ENCODE measurements around the gene ATP5F1D.

ATP5F1D gene

DNA sequence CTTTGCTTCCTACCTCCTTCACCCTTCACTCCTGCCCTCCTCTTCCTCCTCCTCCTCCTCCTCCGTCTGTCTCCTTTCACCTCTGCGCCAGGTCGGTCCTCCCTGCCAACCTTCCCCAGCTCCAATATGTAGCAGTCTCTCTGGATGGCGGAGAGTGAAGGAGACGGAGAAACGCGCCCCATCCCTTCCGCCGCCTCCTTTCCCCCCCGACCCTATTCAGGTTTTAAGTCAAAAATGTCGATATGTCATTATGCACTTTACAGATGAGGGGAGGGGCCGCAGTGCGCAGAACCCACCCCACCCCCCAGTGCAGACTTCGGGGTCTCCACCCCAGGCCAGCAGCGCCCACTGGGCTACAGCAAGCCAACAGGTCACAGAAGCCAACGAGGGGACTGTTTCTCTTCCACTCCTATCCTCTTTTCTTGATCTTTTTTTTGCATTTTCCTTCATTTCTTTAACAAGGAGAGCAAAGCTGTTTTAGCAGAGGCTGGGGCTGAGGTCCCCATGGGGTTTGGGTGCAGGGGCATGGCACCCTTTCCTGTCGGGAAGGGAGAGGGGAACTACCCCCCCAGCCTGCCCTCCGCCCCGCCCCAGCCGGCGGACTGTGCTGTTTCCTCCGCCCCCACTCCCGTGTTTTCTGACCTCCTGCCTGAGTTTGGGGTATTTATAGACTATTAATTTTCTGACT is 16.1 kb downstream of the ATP5F1D start:
- Histone ChIP-seq H3K9me3 (ENCODE audit: insufficient read depth, low read depth, low read length) (no peaks in the 10 kb centered on the region), H3K9ac (ENCODE audit: low read length) (no peak overlapping the region), H3K14ac (ENCODE audit: low read length) (no peak overlapping the region), H4K91ac (ENCODE audit: low read depth, low read length) (no peak overlapping the region), H3K36me3 (ENCODE audit: control insufficient read depth in 1 of 2, insufficient read depth in 2 of 2, low read length in 2 of 2) (peaks cover 54 to 57% of the 10 kb centered on the region in 2 experiments), H2BK12ac (ENCODE audit: low read length) (no peak overlapping the region), H2AFZ (ENCODE audit: insufficient read depth, low read length, poor library complexity) (no peak overlapping the region), H3K4me3 (ENCODE audit: low read depth, low read length) (no peak overlapping the region), H3K27ac (ENCODE audit: low read depth, low read length) (no peak overlapping the region), H3K4me1 (ENCODE audit: control insufficient read depth in 1 of 2, insufficient read depth in 2 of 2, low read length in 2 of 2) (peaks cover 31 to 41% of the 10 kb centered on the region in 2 experiments), H4K12ac (ENCODE audit: low read depth, low read length) (no peak overlapping the region), H3K79me2 (ENCODE audit: control insufficient read depth, insufficient read depth, low read length, poor library complexity) (peaks cover 14% of the 10 kb centered on the region), H2AK5ac (ENCODE audit: low read length) (no peak overlapping the region), H3K4ac (ENCODE audit: low read depth, low read length) (no peak overlapping the region), H3K4me2 (ENCODE audit: low read length) (no peak overlapping the region), H3K27me3 (ENCODE audit: insufficient read depth, low read length) (no peaks in the 10 kb centered on the region), H2BK120ac (ENCODE audit: insufficient read depth, low read length, poor library complexity) (no peak overlapping the region), H3K18ac (ENCODE audit: low read length) (no peak overlapping the region), H3K23ac (ENCODE audit: low read length) (no peak overlapping the region), H3K79me1 (ENCODE audit: low read length) (peaks cover 28% of the 10 kb centered on the region), H4K8ac (ENCODE audit: low read depth, low read length) (no peak overlapping the region), H2BK5ac (ENCODE audit: low read depth, low read length, poor library complexity) (no peak overlapping the region)
- WGBS (ENCODE audit: extremely low coverage, insufficient coverage, insufficient read length) = no CpG with 5 or more reads among the region's 23 CpGs
- no peak for DNase-seq

DNA sequence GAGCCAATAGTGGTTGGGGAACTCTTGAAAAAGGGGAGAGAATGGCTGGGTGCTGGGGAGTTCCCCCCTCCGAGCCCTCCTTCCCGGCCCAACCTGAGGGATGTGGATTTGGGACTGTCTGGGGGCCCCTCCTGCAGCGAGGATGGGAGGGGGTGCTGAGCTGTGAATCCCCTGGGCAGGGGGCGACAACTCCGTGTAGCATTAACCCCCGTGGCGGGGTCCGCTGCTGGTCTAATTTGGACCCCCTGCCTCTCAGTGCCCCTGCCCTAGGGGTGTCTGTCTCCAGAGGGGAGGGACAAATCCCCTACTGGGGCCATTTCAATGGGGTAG is 16.6 kb downstream of the ATP5F1D start:
- Histone ChIP-seq H3K4me1 (ENCODE audit: control insufficient read depth in 1 of 2, insufficient read depth in 2 of 2, low read length in 2 of 2) (peaks cover 32 to 42% of the 10 kb centered on the region in 2 experiments), H3K4ac (ENCODE audit: low read depth, low read length) (no peak overlapping the region), H4K91ac (ENCODE audit: low read depth, low read length) (no peak overlapping the region), H3K79me2 (ENCODE audit: control insufficient read depth, insufficient read depth, low read length, poor library complexity) (peaks cover 10% of the 10 kb centered on the region), H3K18ac (ENCODE audit: low read length) (no peak overlapping the region), H3K23ac (ENCODE audit: low read length) (no peak overlapping the region), H2AFZ (ENCODE audit: insufficient read depth, low read length, poor library complexity) (no peak overlapping the region), H2BK120ac (ENCODE audit: insufficient read depth, low read length, poor library complexity) (no peak overlapping the region), H3K27me3 (ENCODE audit: insufficient read depth, low read length) (no peaks in the 10 kb centered on the region), H2BK12ac (ENCODE audit: low read length) (no peak overlapping the region), H2BK5ac (ENCODE audit: low read depth, low read length, poor library complexity) (no peak overlapping the region), H3K4me3 (ENCODE audit: low read depth, low read length) (no peak overlapping the region), H3K9ac (ENCODE audit: low read length) (no peak overlapping the region), H4K8ac (ENCODE audit: low read depth, low read length) (no peak overlapping the region), H3K9me3 (ENCODE audit: insufficient read depth, low read depth, low read length) (no peaks in the 10 kb centered on the region), H3K79me1 (ENCODE audit: low read length) (peaks cover 29% of the 10 kb centered on the region), H2AK5ac (ENCODE audit: low read length) (no peak overlapping the region), H3K36me3 (ENCODE audit: control insufficient read depth in 1 of 2, insufficient read depth in 2 of 2, low read length in 2 of 2) (peaks cover 49 to 52% of the 10 kb centered on the region in 2 experiments), H3K4me2 (ENCODE audit: low read length) (no peak overlapping the region), H3K14ac (ENCODE audit: low read length) (no peak overlapping the region), H3K27ac (ENCODE audit: low read depth, low read length) (no peak overlapping the region), H4K12ac (ENCODE audit: low read depth, low read length) (no peak overlapping the region)
- no CpG with 5 or more reads among the region's 8 CpGs for WGBS (ENCODE audit: extremely low coverage, insufficient coverage, insufficient read length)
- DNase-seq = no peak

DNA sequence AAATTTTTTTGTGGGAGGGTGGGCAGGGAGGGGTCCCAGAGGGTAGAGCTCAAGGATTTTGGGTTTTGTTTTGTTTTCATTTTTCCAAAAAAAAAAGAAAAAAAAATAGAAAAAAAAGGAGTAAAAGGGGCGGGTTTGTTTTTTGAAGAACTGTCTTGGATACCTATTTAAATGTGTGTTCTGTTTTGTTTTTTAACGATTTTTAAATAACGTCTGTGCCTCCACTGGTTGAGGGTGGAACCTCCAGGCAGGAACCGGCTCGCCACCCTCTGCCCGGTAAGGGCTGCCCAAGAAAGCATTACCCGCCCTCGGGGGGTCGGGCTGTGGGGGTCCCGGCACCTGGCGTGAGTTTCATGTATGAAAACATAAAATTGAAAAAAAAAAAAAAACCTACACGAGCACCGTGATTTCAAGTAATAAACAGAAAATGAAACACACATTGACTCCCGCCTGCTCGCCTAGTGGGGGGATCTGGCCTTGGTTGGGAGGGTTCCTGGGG is 17.2 kb downstream of the ATP5F1D start:
- peaks cover 33 to 42% of the 10 kb centered on the region in 2 experiments for H3K4me1 ChIP-seq (ENCODE audit: control insufficient read depth in 1 of 2, insufficient read depth in 2 of 2, low read length in 2 of 2)

DNA sequence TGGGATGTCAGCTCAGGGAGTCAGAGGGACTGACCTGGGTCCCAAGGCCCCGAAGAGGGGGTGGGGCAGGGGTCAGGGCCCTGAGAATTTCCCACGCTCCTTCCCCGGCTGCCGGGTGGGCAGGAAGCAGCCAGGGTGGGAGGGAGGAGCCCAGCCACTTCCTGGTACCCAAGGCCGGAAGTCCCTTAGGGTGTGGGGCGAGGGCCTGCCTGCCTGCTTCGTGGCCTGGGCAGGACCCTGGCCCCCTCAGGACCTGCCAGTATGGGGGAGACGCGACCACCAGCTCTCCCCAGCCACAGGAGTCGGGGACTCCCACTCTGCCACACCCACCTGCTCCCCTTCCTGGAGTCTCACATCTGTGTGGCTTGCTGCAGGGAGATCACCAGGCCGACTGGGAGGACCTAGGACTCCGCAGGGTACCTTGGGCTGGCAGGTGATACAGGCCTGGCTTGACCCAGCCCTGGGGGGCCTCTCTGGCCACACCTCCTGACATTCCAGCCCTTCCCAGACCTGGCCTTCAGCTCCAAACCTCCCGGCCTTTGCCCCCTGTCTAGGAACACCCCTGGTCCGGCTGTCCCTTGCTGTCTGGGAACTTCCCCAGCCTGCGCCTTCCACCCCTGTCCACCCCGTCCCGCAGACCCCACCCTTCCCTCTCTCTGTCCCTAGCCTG is 17.8 kb downstream of the ATP5F1D start:
- peak overlapping the region; percentile 49 for H4K91ac ChIP-seq (ENCODE audit: low read depth, low read length)
- WGBS (ENCODE audit: extremely low coverage, insufficient coverage, insufficient read length) = no CpG with 5 or more reads among the region's 17 CpGs
- no peak overlapping the region for H3K18ac ChIP-seq (ENCODE audit: low read length)
- peak; percentile 82 to 86 for DNase-seq
- no peak overlapping the region for H3K4me3 ChIP-seq (ENCODE audit: low read depth, low read length)
- H4K12ac ChIP-seq (ENCODE audit: low read depth, low read length) = no peak overlapping the region
- no peak overlapping the region for H3K9ac ChIP-seq (ENCODE audit: low read length)
- H2AFZ ChIP-seq (ENCODE audit: insufficient read depth, low read length, poor library complexity) = no peak overlapping the region
- H2BK5ac ChIP-seq (ENCODE audit: low read depth, low read length, poor library complexity) = peak overlapping the region; percentile 32
- no peak overlapping the region for H3K4ac ChIP-seq (ENCODE audit: low read depth, low read length)
- H2BK120ac ChIP-seq (ENCODE audit: insufficient read depth, low read length, poor library complexity) = peak overlapping the region; percentile 1
- H2AK5ac ChIP-seq (ENCODE audit: low read length) = peak overlapping the region; percentile 43
- peak overlapping the region; percentile 58 for H3K27ac ChIP-seq (ENCODE audit: low read depth, low read length)
- no peaks in the 10 kb centered on the region for H3K9me3 ChIP-seq (ENCODE audit: insufficient read depth, low read depth, low read length)
- peak overlapping the region; percentile 66 for H4K8ac ChIP-seq (ENCODE audit: low read depth, low read length)
- peaks cover 5% of the 10 kb centered on the region for H3K79me2 ChIP-seq (ENCODE audit: control insufficient read depth, insufficient read depth, low read length, poor library complexity)
- H3K27me3 ChIP-seq (ENCODE audit: insufficient read depth, low read length) = no peaks in the 10 kb centered on the region
- peaks cover 29% of the 10 kb centered on the region for H3K79me1 ChIP-seq (ENCODE audit: low read length)
- H3K4me1 ChIP-seq (ENCODE audit: control insufficient read depth in 1 of 2, insufficient read depth in 2 of 2, low read length in 2 of 2) = peaks cover 33 to 40% of the 10 kb centered on the region in 2 experiments
- H3K23ac ChIP-seq (ENCODE audit: low read length) = no peak overlapping the region
- peak overlapping the region; percentile 2 for H3K4me2 ChIP-seq (ENCODE audit: low read length)
- no peak overlapping the region for H2BK12ac ChIP-seq (ENCODE audit: low read length)
- no peak overlapping the region for H3K14ac ChIP-seq (ENCODE audit: low read length)
- peaks cover 37 to 40% of the 10 kb centered on the region in 2 experiments for H3K36me3 ChIP-seq (ENCODE audit: control insufficient read depth in 1 of 2, insufficient read depth in 2 of 2, low read length in 2 of 2)

More for the DNA sequence above, 17.2 kb downstream of the ATP5F1D start:
- no peak overlapping the region for H3K9ac ChIP-seq (ENCODE audit: low read length)
- peaks cover 31% of the 10 kb centered on the region for H3K79me1 ChIP-seq (ENCODE audit: low read length)
- no peak overlapping the region for H3K23ac ChIP-seq (ENCODE audit: low read length)
- H3K79me2 ChIP-seq (ENCODE audit: control insufficient read depth, insufficient read depth, low read length, poor library complexity) = peaks cover 8% of the 10 kb centered on the region
- peak in 1 of 2 donors; percentile 33 for DNase-seq
- H2BK12ac ChIP-seq (ENCODE audit: low read length) = no peak overlapping the region
- H3K36me3 ChIP-seq (ENCODE audit: control insufficient read depth in 1 of 2, insufficient read depth in 2 of 2, low read length in 2 of 2) = peaks cover 42 to 46% of the 10 kb centered on the region in 2 experiments
- H2AFZ ChIP-seq (ENCODE audit: insufficient read depth, low read length, poor library complexity) = no peak overlapping the region
- no peak overlapping the region for H3K4me2 ChIP-seq (ENCODE audit: low read length)
- peak overlapping the region; percentile 58 for H3K27ac ChIP-seq (ENCODE audit: low read depth, low read length)
- 100% methylated on average over 1 of the region's 15 CpGs for WGBS (ENCODE audit: extremely low coverage, insufficient coverage, insufficient read length)
- H4K8ac ChIP-seq (ENCODE audit: low read depth, low read length) = no peak overlapping the region
- no peak overlapping the region for H3K4ac ChIP-seq (ENCODE audit: low read depth, low read length)
- no peak overlapping the region for H3K14ac ChIP-seq (ENCODE audit: low read length)
- no peak overlapping the region for H2AK5ac ChIP-seq (ENCODE audit: low read length)
- H3K18ac ChIP-seq (ENCODE audit: low read length) = no peak overlapping the region
- H3K9me3 ChIP-seq (ENCODE audit: insufficient read depth, low read depth, low read length) = no peaks in the 10 kb centered on the region
- no peak overlapping the region for H2BK5ac ChIP-seq (ENCODE audit: low read depth, low read length, poor library complexity)
- no peak overlapping the region for H3K4me3 ChIP-seq (ENCODE audit: low read depth, low read length)
- H2BK120ac ChIP-seq (ENCODE audit: insufficient read depth, low read length, poor library complexity) = no peak overlapping the region
- H4K91ac ChIP-seq (ENCODE audit: low read depth, low read length) = no peak overlapping the region
- no peak overlapping the region for H4K12ac ChIP-seq (ENCODE audit: low read depth, low read length)
- no peaks in the 10 kb centered on the region for H3K27me3 ChIP-seq (ENCODE audit: insufficient read depth, low read length)
